ENCODE measurements around the gene KLK6.

The KLK6 gene

GRCh38 chr19:50969413-50969760, at the start of gene KLK6:
KLK6 (minus strand) TSS chr19:50969591; CDS start chr19:50968104, 1,487 bp downstream.
- DNase-seq (ENCODE audit: low read depth): no peak

- DNase-seq (ENCODE audit: low read depth): no peak
Measured at GRCh38 chr19:51018745-51019543, 49.6 kb upstream of the KLK6 start.

GRCh38 chr19:51016798-51017683, 47.6 kb upstream of the KLK6 start:
- DNase-seq (ENCODE audit: low read depth): no peak

- no peak for DNase-seq (ENCODE audit: low read depth)
Measured at GRCh38 chr19:51015691-51016267, 46.4 kb upstream of the KLK6 start.

- DNase-seq (ENCODE audit: low read depth): no peak
Measured at GRCh38 chr19:51014242-51014641, 44.9 kb upstream of the KLK6 start.

- DNase-seq (ENCODE audit: low read depth): no peak
Measured at GRCh38 chr19:51012661-51013190, 43.3 kb upstream of the KLK6 start.

GRCh38 chr19:51010066-51010795, 40.8 kb upstream of the KLK6 start:
- no peak for DNase-seq (ENCODE audit: low read depth)

- no peak for DNase-seq (ENCODE audit: low read depth)
Measured at GRCh38 chr19:51009061-51009891, 39.9 kb upstream of the KLK6 start.

GRCh38 chr19:51007488-51007887, 38.1 kb upstream of the KLK6 start:
- no peak for DNase-seq (ENCODE audit: low read depth)

GRCh38 chr19:51006406-51006805, 37.0 kb upstream of the KLK6 start:
- DNase-seq (ENCODE audit: low read depth): no peak

- no peak for DNase-seq (ENCODE audit: low read depth)
Measured at GRCh38 chr19:51005248-51005647, 35.9 kb upstream of the KLK6 start.

- DNase-seq (ENCODE audit: low read depth): no peak
Measured at GRCh38 chr19:51003316-51003715, 33.9 kb upstream of the KLK6 start.

GRCh38 chr19:51002542-51003311, 33.3 kb upstream of the KLK6 start:
- DNase-seq (ENCODE audit: low read depth): no peak

- no peak for DNase-seq (ENCODE audit: low read depth)
Measured at GRCh38 chr19:51002089-51002532, 32.7 kb upstream of the KLK6 start.

- DNase-seq (ENCODE audit: low read depth): no peak
Measured at GRCh38 chr19:51001515-51001914, 32.1 kb upstream of the KLK6 start, which contains the start of gene KLK8. KLK8 (minus strand) TSS chr19:51001604; CDS start chr19:51001167, 437 bp downstream.

- no peak for DNase-seq (ENCODE audit: low read depth)
Measured at GRCh38 chr19:51000981-51001380, 31.6 kb upstream of the KLK6 start.

GRCh38 chr19:51000426-51000825, 31.0 kb upstream of the KLK6 start:
- no peak for DNase-seq (ENCODE audit: low read depth)

- DNase-seq (ENCODE audit: low read depth): no peak
Measured at GRCh38 chr19:50998686-50999085, 29.3 kb upstream of the KLK6 start.

- no peak for DNase-seq (ENCODE audit: low read depth)
Measured at GRCh38 chr19:50998061-50998460, 28.7 kb upstream of the KLK6 start.

GRCh38 chr19:50994129-50994528, 24.7 kb upstream of the KLK6 start:
- DNase-seq (ENCODE audit: low read depth): no peak

Data from activated T-helper 1 cell treated with Interleukin-2 at 50 U/mL for 16 hours (primary cell).